ENCODE results near the gene ATP7A. TPM values are rescaled to one million over a fixed set of nuclear protein-coding genes. Genes with fewer than 3 reads are reported as not detected.
A peak's percentile ranks its signal among the peaks of the same experiment; 100 is the strongest.

The ATP7A gene
- total RNA-seq, 8 experiments from 2014 or later, result 6.0 to 13.3 (median 8.1) TPM

GRCh38 chrX:78011846-78012245, 101.4 kb downstream of the ATP7A start:
- no peak overlapping the region for H3K4me3 ChIP-seq
- ATAC-seq (replicated peaks in 6 of 8), result no peak
- no peaks in the 10 kb centered on the region for H3K4me1 ChIP-seq (replicated peaks in 1 of 2)
- in situ Hi-C loops (cut with MboI; ENCODE audit: low pct_unique_long_range_greater_than_20kb in 2 of 9, low sequenced_read_pairs in 9 of 9, unreplicated experiment in 9 of 9), result loop anchor here in 2 of 9 experiments (25.0 kb wide), 1 partner anchor 100 kb away; the partner anchor contains the start of gene ATP7A (in 2 of the 2)
- H3K27ac ChIP-seq, result no peak overlapping the region
- WGBS, 10 experiments, result 29 to 90% (median 80%) methylated on average over 1 of the region's 1 CpG; no CpG with 5 or more reads in 3 of the 10 experiments

- ATAC-seq (replicated peaks in 6 of 8), result no peak
- no peaks in the 10 kb centered on the region for H3K4me1 ChIP-seq (replicated peaks in 1 of 2)
- WGBS, 10 experiments, result 37 to 100% (median 71%) methylated on average over 1 to 10 of the region's 12 CpGs; no CpG with 5 or more reads in 5 of the 10 experiments
- in situ Hi-C loops (cut with MboI; ENCODE audit: low pct_unique_long_range_greater_than_20kb in 2 of 9, low sequenced_read_pairs in 9 of 9, unreplicated experiment in 9 of 9), result loop anchor here in 2 of 9 experiments (25.0 kb wide), 1 partner anchor 108 kb away; the partner anchor contains the start of gene ATP7A (in 2 of the 2)
- no peak overlapping the region for H3K27ac ChIP-seq
- H3K4me3 ChIP-seq, result no peak overlapping the region
These were observed 109.3 kb downstream of the ATP7A start for GRCh38 chrX:78019586-78020483.

DNA sequence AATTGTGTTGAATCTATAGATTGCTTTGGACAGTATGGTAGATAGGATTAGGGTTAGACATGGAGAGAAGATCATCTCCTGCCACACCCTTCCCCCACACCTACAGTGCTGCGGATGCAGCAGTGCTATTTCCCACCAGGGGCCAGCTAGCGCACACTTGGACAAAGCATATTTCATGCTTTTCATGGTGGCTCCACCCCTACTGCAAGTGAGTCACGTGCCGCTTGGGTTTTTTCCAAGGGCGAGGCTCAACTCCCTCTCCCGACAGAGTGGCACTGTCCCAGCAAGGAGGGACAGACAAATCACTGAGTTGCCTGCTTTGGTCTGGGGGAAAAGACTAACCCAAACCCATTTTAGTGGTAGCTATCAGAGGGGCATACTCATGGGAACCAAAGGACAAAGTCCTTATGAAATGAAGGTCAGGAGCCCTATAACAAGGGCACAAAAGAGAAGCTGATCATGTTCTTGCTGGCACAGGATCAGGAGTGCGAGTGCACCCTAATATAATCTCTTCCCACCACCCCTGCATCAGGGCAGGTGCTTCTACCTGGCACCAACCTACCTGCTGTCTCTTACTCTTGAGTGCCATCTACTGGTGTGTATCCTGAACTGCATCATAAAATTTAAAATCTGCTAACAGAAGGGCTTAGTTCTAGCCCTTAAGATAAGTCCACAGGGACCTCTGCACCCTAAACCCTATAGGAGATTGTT, 114.0 kb downstream of the ATP7A start:
- WGBS, 10 experiments, result 40 to 90% (median 64%) methylated on average over 1 to 7 of the region's 7 CpGs; no CpG with 5 or more reads in 7 of the 10 experiments
- H3K27ac ChIP-seq, result no peak overlapping the region
- in situ Hi-C loops (cut with MboI; ENCODE audit: low pct_unique_long_range_greater_than_20kb in 2 of 9, low sequenced_read_pairs in 9 of 9, unreplicated experiment in 9 of 9), result loop anchor here in 2 of 9 experiments (25.0 kb wide), 1 partner anchor 112 kb away; the partner anchor contains the start of gene ATP7A (in 2 of the 2)
- no peak overlapping the region for H3K4me3 ChIP-seq
- peak in 3 of 8 experiments; percentile 86 to 97 (median 89) for ATAC-seq (replicated peaks in 6 of 8)
- no peaks in the 10 kb centered on the region for H3K4me1 ChIP-seq (replicated peaks in 1 of 2)

DNA sequence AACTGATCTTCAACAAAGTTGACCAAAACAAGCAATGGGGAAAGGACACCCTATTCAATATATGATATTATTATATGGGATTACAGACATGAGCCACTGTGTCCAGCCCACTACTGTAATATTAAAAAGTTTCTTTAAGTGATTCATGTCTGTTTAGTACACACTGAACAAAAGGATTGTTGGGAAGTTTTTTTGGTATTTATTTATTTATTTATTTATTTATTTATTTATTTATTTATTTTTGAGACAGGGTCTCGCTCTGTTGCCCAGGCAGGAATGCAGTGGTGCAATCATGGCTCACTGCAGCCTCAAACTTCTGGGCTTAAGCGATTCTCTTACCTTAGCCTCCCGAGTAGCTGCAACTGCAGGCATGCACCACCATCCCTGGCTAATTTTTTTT, 117.3 kb downstream of the ATP7A start:
- Histone ChIP-seq H3K4me1 (replicated peaks in 1 of 2) (no peaks in the 10 kb centered on the region), H3K4me3 (no peak overlapping the region), H3K27ac (no peak overlapping the region)
- no peak for ATAC-seq (replicated peaks in 6 of 8)
- in situ Hi-C loops (cut with MboI; ENCODE audit: low pct_unique_long_range_greater_than_20kb in 2 of 9, low sequenced_read_pairs in 9 of 9, unreplicated experiment in 9 of 9), result no loop called here
- WGBS, 10 experiments, result 65 to 93% (median 80%) methylated on average over 1 to 3 of the region's 3 CpGs; no CpG with 5 or more reads in 5 of the 10 experiments

GRCh38 chrX:78029663-78030062, 119.2 kb downstream of the ATP7A start:
- peak in 4 of 8 experiments; percentile 28 to 82 (median 46) for ATAC-seq (replicated peaks in 6 of 8)

GRCh38 chrX:78035061-78035460, 124.6 kb downstream of the ATP7A start:
- no peak for ATAC-seq (replicated peaks in 6 of 8)
- 19 to 100% (median 60%) methylated on average over 1 to 6 of the region's 6 CpGs; no CpG with 5 or more reads in 5 of the 10 experiments for WGBS, 10 experiments
- Histone ChIP-seq H3K27ac (no peak overlapping the region), H3K4me1 (replicated peaks in 1 of 2) (no peaks in the 10 kb centered on the region), H3K4me3 (no peak overlapping the region)
- in situ Hi-C loops (cut with MboI; ENCODE audit: low pct_unique_long_range_greater_than_20kb in 2 of 9, low sequenced_read_pairs in 9 of 9, unreplicated experiment in 9 of 9), result no loop called here

More at GRCh38 chrX:78029663-78030062, 119.2 kb downstream of the ATP7A start:
- in situ Hi-C loops (cut with MboI; ENCODE audit: low pct_unique_long_range_greater_than_20kb in 2 of 9, low sequenced_read_pairs in 9 of 9, unreplicated experiment in 9 of 9), result no loop called here
- no peak overlapping the region for H3K4me3 ChIP-seq
- H3K4me1 ChIP-seq (replicated peaks in 1 of 2), result no peaks in the 10 kb centered on the region
- 11% methylated on average over 2 of the region's 2 CpGs; no CpG with 5 or more reads in 9 of the 10 experiments for WGBS, 10 experiments
- H3K27ac ChIP-seq, result no peak overlapping the region

GRCh38 chrX:78037881-78038280, 127.4 kb downstream of the ATP7A start:
- H3K4me1 ChIP-seq (replicated peaks in 1 of 2), result no peaks in the 10 kb centered on the region
- 65 to 100% (median 100%) methylated on average over 1 to 3 of the region's 3 CpGs; no CpG with 5 or more reads in 2 of the 10 experiments for WGBS, 10 experiments
- no peak for ATAC-seq (replicated peaks in 6 of 8)
- no peak overlapping the region for H3K4me3 ChIP-seq
- H3K27ac ChIP-seq, result no peak overlapping the region
- in situ Hi-C loops (cut with MboI; ENCODE audit: low pct_unique_long_range_greater_than_20kb in 2 of 9, low sequenced_read_pairs in 9 of 9, unreplicated experiment in 9 of 9), result no loop called here

DNA sequence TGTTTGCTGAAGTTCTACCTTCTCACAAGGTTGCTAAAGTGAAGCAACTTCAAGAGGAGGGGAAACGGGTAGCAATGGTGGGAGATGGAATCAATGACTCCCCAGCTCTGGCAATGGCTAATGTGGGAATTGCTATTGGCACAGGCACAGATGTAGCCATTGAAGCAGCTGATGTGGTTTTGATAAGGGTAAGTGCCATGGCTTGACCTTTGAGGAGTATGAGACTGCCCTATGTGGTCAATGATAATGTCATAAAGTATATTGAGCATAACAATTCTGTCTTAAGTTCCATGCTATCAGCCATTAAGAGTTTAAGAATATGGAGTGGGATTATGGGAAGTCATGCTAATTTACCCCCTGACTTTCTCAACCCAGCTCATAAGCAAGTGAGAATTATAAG, 132.1 kb downstream of the ATP7A start:
- 71 to 100% methylated on average over 1 of the region's 1 CpG; no CpG with 5 or more reads in 8 of the 10 experiments for WGBS, 10 experiments
- in situ Hi-C loops (cut with MboI; ENCODE audit: low pct_unique_long_range_greater_than_20kb in 2 of 9, low sequenced_read_pairs in 9 of 9, unreplicated experiment in 9 of 9), result no loop called here
- H3K4me3 ChIP-seq, result no peak overlapping the region
- no peak overlapping the region for H3K27ac ChIP-seq
- H3K4me1 ChIP-seq (replicated peaks in 1 of 2), result no peaks in the 10 kb centered on the region
- ATAC-seq (replicated peaks in 6 of 8), result no peak

DNA sequence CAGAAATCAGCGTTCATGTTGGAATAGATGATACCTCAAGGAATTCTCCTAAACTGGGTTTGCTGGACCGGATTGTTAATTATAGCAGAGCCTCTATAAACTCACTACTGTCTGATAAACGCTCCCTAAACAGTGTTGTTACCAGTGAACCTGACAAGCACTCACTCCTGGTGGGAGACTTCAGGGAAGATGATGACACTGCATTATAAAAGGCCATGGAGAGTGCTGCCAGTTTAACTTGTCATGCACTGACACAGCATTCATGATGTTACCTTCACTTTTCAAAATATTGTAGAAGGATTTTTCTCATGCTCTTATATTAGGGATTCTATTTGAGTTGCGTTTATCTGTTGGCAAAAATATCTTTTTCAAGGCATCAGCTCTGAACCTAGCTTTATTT, 135.9 kb downstream of the ATP7A start:
- in situ Hi-C loops (cut with MboI; ENCODE audit: low pct_unique_long_range_greater_than_20kb in 2 of 9, low sequenced_read_pairs in 9 of 9, unreplicated experiment in 9 of 9), result no loop called here
- no peak for ATAC-seq (replicated peaks in 6 of 8)
- Histone ChIP-seq H3K4me3 (no peak overlapping the region), H3K27ac (no peak overlapping the region), H3K4me1 (replicated peaks in 1 of 2) (no peaks in the 10 kb centered on the region)
- 34 to 100% (median 75%) methylated on average over 1 to 3 of the region's 4 CpGs; no CpG with 5 or more reads in 4 of the 10 experiments for whole genome bisulfite sequencing, 10 experiments

DNA sequence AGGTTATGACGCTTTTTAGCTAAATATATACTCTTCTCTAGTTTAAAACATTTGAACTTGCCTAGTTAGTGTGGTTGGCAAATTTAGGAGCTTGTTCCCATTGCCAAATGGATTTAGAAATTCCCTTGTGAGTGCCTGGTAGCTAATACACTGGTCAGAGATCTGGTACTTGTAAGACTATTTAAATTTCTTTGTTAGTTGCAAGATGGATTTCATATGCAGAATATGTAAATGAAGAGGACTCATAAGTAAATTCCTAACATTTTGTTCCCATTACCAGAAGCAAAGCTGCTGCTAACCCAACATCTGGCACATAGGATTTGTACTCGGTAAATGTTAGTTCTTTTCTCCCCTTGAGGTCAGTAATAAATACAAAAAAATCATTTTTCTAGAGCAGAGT, 137.6 kb downstream of the ATP7A start:
- peak in 3 of 8 experiments; percentile 87 to 94 (median 88) for ATAC-seq (replicated peaks in 6 of 8)
- in situ Hi-C loops (cut with MboI; ENCODE audit: low pct_unique_long_range_greater_than_20kb in 2 of 9, low sequenced_read_pairs in 9 of 9, unreplicated experiment in 9 of 9), result no loop called here
- WGBS, 10 experiments, result 0 to 100% (median 21%) methylated on average over 1 to 2 of the region's 2 CpGs; no CpG with 5 or more reads in 4 of the 10 experiments
- Histone ChIP-seq H3K4me1 (replicated peaks in 1 of 2) (no peaks in the 10 kb centered on the region), H3K27ac (no peak overlapping the region), H3K4me3 (no peak overlapping the region)

DNA sequence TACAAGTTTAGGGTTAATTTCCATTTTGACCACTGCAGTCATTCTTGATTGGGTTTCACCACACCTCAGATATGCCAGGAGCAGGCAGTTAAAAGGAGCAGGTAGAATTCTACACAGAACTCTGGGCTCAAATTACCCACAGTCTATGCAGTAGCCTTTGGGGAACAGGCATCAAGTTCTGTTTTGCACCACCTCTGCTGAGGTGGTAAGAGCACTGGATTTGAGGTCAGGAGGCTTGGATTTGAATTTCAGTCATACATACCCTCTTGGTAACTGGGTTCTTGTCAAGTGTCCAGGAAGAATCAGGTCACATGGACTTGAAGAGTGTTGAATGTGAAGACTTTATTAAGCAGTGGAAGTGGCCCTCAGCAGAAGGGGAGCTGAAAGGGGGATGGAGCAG, 153.2 kb downstream of the ATP7A start:
- Histone ChIP-seq H3K4me1 (replicated peaks in 1 of 2) (no peaks in the 10 kb centered on the region), H3K4me3 (no peak overlapping the region), H3K27ac (no peak overlapping the region)
- no peak for ATAC-seq (replicated peaks in 6 of 8)
- in situ Hi-C loops (cut with MboI; ENCODE audit: low pct_unique_long_range_greater_than_20kb in 2 of 9, low sequenced_read_pairs in 9 of 9, unreplicated experiment in 9 of 9), result no loop called here

- in situ Hi-C loops (cut with MboI; ENCODE audit: low pct_unique_long_range_greater_than_20kb in 2 of 9, low sequenced_read_pairs in 9 of 9, unreplicated experiment in 9 of 9), result no loop called here
- Histone ChIP-seq H3K27ac (no peak overlapping the region), H3K4me3 (no peak overlapping the region), H3K4me1 (replicated peaks in 1 of 2) (no peaks in the 10 kb centered on the region)
- WGBS, 10 experiments, result 18 to 60% (median 26%) methylated on average over 1 to 3 of the region's 4 CpGs; no CpG with 5 or more reads in 7 of the 10 experiments
- ATAC-seq (replicated peaks in 6 of 8), result no peak
These were observed 153.7 kb downstream of the ATP7A start for GRCh38 chrX:78064152-78064551.

Data from motor neuron (in vitro differentiated cells).